ENCODE measurements around the gene OSBPL6.
"Not testable (repeated sequence)": the region's sequence is repeated elsewhere in the genome, so short reads cannot be mapped to it uniquely, and the experiment has no call there.

The OSBPL6 gene

DNA sequence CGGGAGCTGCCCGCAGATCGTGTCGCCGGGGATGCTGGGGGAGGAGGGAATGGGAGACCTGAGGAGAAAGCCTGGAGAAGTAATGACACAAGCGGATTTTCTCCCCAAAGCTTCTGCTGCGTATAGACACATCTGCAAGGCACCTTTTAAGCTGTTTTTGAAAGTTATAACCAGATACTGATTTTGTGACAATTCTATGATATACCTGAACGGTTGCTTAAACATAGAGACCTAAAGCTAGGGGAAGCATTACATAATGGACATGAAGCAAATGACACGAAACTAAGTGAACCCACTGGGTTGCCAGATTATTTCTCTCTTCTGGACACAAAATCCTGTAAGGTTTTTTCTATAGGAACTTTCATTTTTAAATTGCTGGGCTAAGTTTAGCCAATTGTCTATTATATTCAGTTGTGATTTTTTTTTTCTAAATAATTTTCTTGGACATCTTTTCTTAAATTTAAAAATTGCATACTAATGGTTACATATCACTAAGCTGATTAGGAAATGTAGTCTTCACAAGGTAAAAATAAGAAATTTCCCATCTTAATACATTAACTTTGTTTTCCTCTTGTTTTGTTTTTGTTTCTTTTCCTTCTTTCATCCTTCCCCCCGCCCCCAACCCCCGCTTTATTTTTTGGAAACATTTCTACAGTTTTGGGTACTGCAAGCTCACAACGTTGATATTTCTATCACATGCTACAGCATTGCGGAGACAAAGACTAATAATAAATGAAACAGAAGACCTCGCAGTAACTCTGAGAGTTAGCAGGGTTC lies 1.3 kb downstream of the OSBPL6 start:
- Histone ChIP-seq H3K27me3 (ENCODE audit: insufficient read depth, low read length) (peaks cover 8% of the 10 kb centered on the region), H3K9me3 (ENCODE audit: insufficient read depth, low read depth, low read length) (no peaks in the 10 kb centered on the region), H2AFZ (ENCODE audit: insufficient read depth, low read length, poor library complexity) (peak overlapping the region; percentile 48), H3K36me3 (ENCODE audit: control insufficient read depth in 1 of 2, insufficient read depth in 2 of 2, low read length in 2 of 2) (no peaks in the 10 kb centered on the region), H2BK5ac (ENCODE audit: low read depth, low read length, poor library complexity) (no peak overlapping the region), H3K4ac (ENCODE audit: low read depth, low read length) (no peak overlapping the region), H2BK12ac (ENCODE audit: low read length) (no peak overlapping the region), H3K14ac (ENCODE audit: low read length) (no peak overlapping the region), H2BK120ac (ENCODE audit: insufficient read depth, low read length, poor library complexity) (no peak overlapping the region), H3K79me2 (ENCODE audit: control insufficient read depth, insufficient read depth, low read length, poor library complexity) (peaks cover 3% of the 10 kb centered on the region), H3K18ac (ENCODE audit: low read length) (no peak overlapping the region), H4K12ac (ENCODE audit: low read depth, low read length) (peak overlapping the region; percentile 22), H3K23ac (ENCODE audit: low read length) (no peak overlapping the region), H2AK5ac (ENCODE audit: low read length) (no peak overlapping the region), H3K4me3 (ENCODE audit: low read depth, low read length) (peak overlapping the region; percentile 95), H4K91ac (ENCODE audit: low read depth, low read length) (no peak overlapping the region), H3K79me1 (ENCODE audit: low read length) (no peaks in the 10 kb centered on the region), H3K4me1 (ENCODE audit: control insufficient read depth in 1 of 2, insufficient read depth in 2 of 2, low read length in 2 of 2) (peaks cover 2 to 3% of the 10 kb centered on the region in 2 experiments), H3K4me2 (ENCODE audit: low read length) (peak overlapping the region; percentile 90), H4K8ac (ENCODE audit: low read depth, low read length) (no peak overlapping the region), H3K27ac (ENCODE audit: low read depth, low read length) (no peak overlapping the region), H3K9ac (ENCODE audit: low read length) (no peak overlapping the region)
- DNase-seq, result peak in 1 of 2 donors; percentile 57
- no CpG with 5 or more reads among the region's 14 CpGs for WGBS (ENCODE audit: extremely low coverage, insufficient coverage, insufficient read length)

DNA sequence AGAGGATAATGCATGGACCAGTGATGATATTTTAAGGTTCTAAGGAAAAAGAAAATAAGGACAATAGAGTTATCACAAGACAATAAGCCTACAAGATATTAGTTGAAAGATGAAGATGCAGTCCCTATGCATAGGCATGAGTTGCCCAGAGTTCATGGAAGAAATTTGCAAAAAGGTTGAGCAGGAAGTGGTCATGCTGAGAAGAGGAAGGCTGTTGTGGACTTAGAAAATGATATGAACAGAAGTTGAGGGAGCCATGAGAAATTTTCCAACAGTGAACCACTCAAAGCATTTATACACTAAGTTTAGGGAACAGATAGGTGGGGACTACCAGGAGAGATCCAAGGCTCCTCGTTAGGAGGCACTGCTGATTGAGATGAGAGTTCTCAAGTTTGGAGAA lies 3.5 kb downstream of the OSBPL6 start:
- Histone ChIP-seq H2BK5ac (ENCODE audit: low read depth, low read length, poor library complexity) (no peak overlapping the region), H3K79me1 (ENCODE audit: low read length) (no peaks in the 10 kb centered on the region), H3K4me3 (ENCODE audit: low read depth, low read length) (no peak overlapping the region), H4K12ac (ENCODE audit: low read depth, low read length) (no peak overlapping the region), H3K18ac (ENCODE audit: low read length) (no peak overlapping the region), H3K9me3 (ENCODE audit: insufficient read depth, low read depth, low read length) (no peaks in the 10 kb centered on the region), H3K36me3 (ENCODE audit: control insufficient read depth in 1 of 2, insufficient read depth in 2 of 2, low read length in 2 of 2) (no peaks in the 10 kb centered on the region), H3K4me1 (ENCODE audit: control insufficient read depth in 1 of 2, insufficient read depth in 2 of 2, low read length in 2 of 2) (peaks cover 2 to 3% of the 10 kb centered on the region in 2 experiments), H2AK5ac (ENCODE audit: low read length) (no peak overlapping the region), H3K27me3 (ENCODE audit: insufficient read depth, low read length) (peaks cover 8% of the 10 kb centered on the region), H3K79me2 (ENCODE audit: control insufficient read depth, insufficient read depth, low read length, poor library complexity) (peaks cover 3% of the 10 kb centered on the region), H3K14ac (ENCODE audit: low read length) (no peak overlapping the region), H3K4ac (ENCODE audit: low read depth, low read length) (no peak overlapping the region), H4K8ac (ENCODE audit: low read depth, low read length) (no peak overlapping the region), H3K4me2 (ENCODE audit: low read length) (no peak overlapping the region), H2AFZ (ENCODE audit: insufficient read depth, low read length, poor library complexity) (no peak overlapping the region), H2BK120ac (ENCODE audit: insufficient read depth, low read length, poor library complexity) (no peak overlapping the region), H4K91ac (ENCODE audit: low read depth, low read length) (no peak overlapping the region), H3K27ac (ENCODE audit: low read depth, low read length) (no peak overlapping the region), H3K9ac (ENCODE audit: low read length) (no peak overlapping the region), H2BK12ac (ENCODE audit: low read length) (no peak overlapping the region), H3K23ac (ENCODE audit: low read length) (no peak overlapping the region)
- no CpG with 5 or more reads among the region's 1 CpG for WGBS (ENCODE audit: extremely low coverage, insufficient coverage, insufficient read length)
- no peak for DNase-seq

GRCh38 chr2:178198441-178198840 lies 4.1 kb downstream of the OSBPL6 start:
- not testable (repeated sequence) for H3K79me1 ChIP-seq (ENCODE audit: low read length); H3K4ac ChIP-seq (ENCODE audit: low read depth, low read length); H3K4me3 ChIP-seq (ENCODE audit: low read depth, low read length); H4K91ac ChIP-seq (ENCODE audit: low read depth, low read length); H3K79me2 ChIP-seq (ENCODE audit: control insufficient read depth, insufficient read depth, low read length, poor library complexity); H3K9me3 ChIP-seq (ENCODE audit: insufficient read depth, low read depth, low read length); H3K4me2 ChIP-seq (ENCODE audit: low read length); H4K8ac ChIP-seq (ENCODE audit: low read depth, low read length); H2AK5ac ChIP-seq (ENCODE audit: low read length); H3K27ac ChIP-seq (ENCODE audit: low read depth, low read length); H3K4me1 ChIP-seq (ENCODE audit: control insufficient read depth in 1 of 2, insufficient read depth in 2 of 2, low read length in 2 of 2); H2BK12ac ChIP-seq (ENCODE audit: low read length); H2BK5ac ChIP-seq (ENCODE audit: low read depth, low read length, poor library complexity); H2BK120ac ChIP-seq (ENCODE audit: insufficient read depth, low read length, poor library complexity); H3K27me3 ChIP-seq (ENCODE audit: insufficient read depth, low read length); H4K12ac ChIP-seq (ENCODE audit: low read depth, low read length); H3K14ac ChIP-seq (ENCODE audit: low read length); H3K36me3 ChIP-seq (ENCODE audit: control insufficient read depth in 1 of 2, insufficient read depth in 2 of 2, low read length in 2 of 2); H3K18ac ChIP-seq (ENCODE audit: low read length); H3K23ac ChIP-seq (ENCODE audit: low read length); H3K9ac ChIP-seq (ENCODE audit: low read length); DNase-seq; H2AFZ ChIP-seq (ENCODE audit: insufficient read depth, low read length, poor library complexity)
- WGBS (ENCODE audit: extremely low coverage, insufficient coverage, insufficient read length), result no CpG with 5 or more reads among the region's 4 CpGs

- no peak overlapping the region for H4K12ac ChIP-seq (ENCODE audit: low read depth, low read length)
- no peak overlapping the region for H3K4me2 ChIP-seq (ENCODE audit: low read length)
- H2AK5ac ChIP-seq (ENCODE audit: low read length), result no peak overlapping the region
- H3K23ac ChIP-seq (ENCODE audit: low read length), result no peak overlapping the region
- peaks cover 2 to 3% of the 10 kb centered on the region in 2 experiments for H3K4me1 ChIP-seq (ENCODE audit: control insufficient read depth in 1 of 2, insufficient read depth in 2 of 2, low read length in 2 of 2)
- no peak overlapping the region for H3K14ac ChIP-seq (ENCODE audit: low read length)
- H3K79me1 ChIP-seq (ENCODE audit: low read length), result no peaks in the 10 kb centered on the region
- no peak overlapping the region for H2AFZ ChIP-seq (ENCODE audit: insufficient read depth, low read length, poor library complexity)
- H3K9ac ChIP-seq (ENCODE audit: low read length), result no peak overlapping the region
- no peaks in the 10 kb centered on the region for H3K9me3 ChIP-seq (ENCODE audit: insufficient read depth, low read depth, low read length)
- no peak overlapping the region for H4K91ac ChIP-seq (ENCODE audit: low read depth, low read length)
- no peak overlapping the region for H2BK120ac ChIP-seq (ENCODE audit: insufficient read depth, low read length, poor library complexity)
- WGBS (ENCODE audit: extremely low coverage, insufficient coverage, insufficient read length), result no CpG with 5 or more reads among the region's 1 CpG
- H3K4me3 ChIP-seq (ENCODE audit: low read depth, low read length), result no peak overlapping the region
- H3K79me2 ChIP-seq (ENCODE audit: control insufficient read depth, insufficient read depth, low read length, poor library complexity), result no peaks in the 10 kb centered on the region
- H3K27ac ChIP-seq (ENCODE audit: low read depth, low read length), result no peak overlapping the region
- no peak for DNase-seq
- H3K27me3 ChIP-seq (ENCODE audit: insufficient read depth, low read length), result no peaks in the 10 kb centered on the region
- H2BK5ac ChIP-seq (ENCODE audit: low read depth, low read length, poor library complexity), result no peak overlapping the region
- H3K36me3 ChIP-seq (ENCODE audit: control insufficient read depth in 1 of 2, insufficient read depth in 2 of 2, low read length in 2 of 2), result no peaks in the 10 kb centered on the region
- H2BK12ac ChIP-seq (ENCODE audit: low read length), result no peak overlapping the region
- H3K4ac ChIP-seq (ENCODE audit: low read depth, low read length), result no peak overlapping the region
- no peak overlapping the region for H3K18ac ChIP-seq (ENCODE audit: low read length)
- no peak overlapping the region for H4K8ac ChIP-seq (ENCODE audit: low read depth, low read length)
Observed at GRCh38 chr2:178199334-178199733, 5.0 kb downstream of the OSBPL6 start.

Measured in trophoblast cell (in vitro differentiated cells and primary cell).